Measurements from ENCODE around the gene ANKRD34B.

The ANKRD34B gene

GRCh38 chr5:80569961-80570786 is at the start of gene ANKRD34B:
Gene ANKRD34B, minus strand, starts transcription at chr5:80570280. Its CDS starts 10,261 bp downstream, at chr5:80560019.
- H3K4me1 ChIP-seq (ENCODE audit: control insufficient read depth, low read depth, low read length) = no peaks in the 10 kb centered on the region
- peak within 1 kb of the TSS; percentile 45 for H3K4me3 ChIP-seq (ENCODE audit: low read length)
- no peaks in the 10 kb centered on the region for H3K9me3 ChIP-seq (ENCODE audit: control insufficient read depth, low read depth, low read length)
- H3K27me3 ChIP-seq (ENCODE audit: control insufficient read depth, insufficient read depth, low read length) = peaks cover 52% of the 10 kb centered on the region
- no peak within 1 kb of the TSS for H3K27ac ChIP-seq (ENCODE audit: low read length)
- H3K36me3 ChIP-seq (ENCODE audit: control insufficient read depth, low read depth, low read length) = no peaks in the 10 kb centered on the region
- H3K9ac ChIP-seq (ENCODE audit: low read length) = no peak within 1 kb of the TSS

GRCh38 chr5:80619086-80619485 is 49.0 kb upstream of the ANKRD34B start:
- H3K27ac ChIP-seq (ENCODE audit: low read length) = no peak overlapping the region
- no peaks in the 10 kb centered on the region for H3K36me3 ChIP-seq (ENCODE audit: control insufficient read depth, low read depth, low read length)
- H3K9ac ChIP-seq (ENCODE audit: low read length) = no peak overlapping the region
- no peaks in the 10 kb centered on the region for H3K9me3 ChIP-seq (ENCODE audit: control insufficient read depth, low read depth, low read length)
- no peaks in the 10 kb centered on the region for H3K4me1 ChIP-seq (ENCODE audit: control insufficient read depth, low read depth, low read length)
- H3K4me3 ChIP-seq (ENCODE audit: low read length) = no peak overlapping the region
- no peaks in the 10 kb centered on the region for H3K27me3 ChIP-seq (ENCODE audit: control insufficient read depth, insufficient read depth, low read length)

DNA sequence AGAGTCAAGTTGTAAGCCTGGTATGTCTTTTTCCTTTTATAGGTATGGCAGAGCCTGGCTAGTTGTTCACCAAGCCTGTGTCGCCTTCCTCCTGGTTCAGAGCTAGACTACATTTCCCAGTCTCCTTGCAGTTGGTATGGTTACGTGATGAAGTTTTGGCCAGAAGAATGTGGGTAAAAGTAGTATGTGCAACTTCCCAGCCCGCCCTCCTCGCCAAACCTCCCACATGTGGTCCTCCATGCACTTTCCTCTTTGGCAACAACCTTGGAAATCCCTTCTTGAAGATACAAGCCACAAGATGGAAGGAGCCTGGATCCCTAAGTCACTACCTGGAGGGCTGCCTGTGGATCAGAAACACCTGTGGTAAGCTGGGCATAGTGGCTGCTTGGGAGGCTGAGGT is 48.4 kb upstream of the ANKRD34B start:
- H3K4me3 ChIP-seq (ENCODE audit: low read length) = no peak overlapping the region
- H3K36me3 ChIP-seq (ENCODE audit: control insufficient read depth, low read depth, low read length) = no peaks in the 10 kb centered on the region
- H3K4me1 ChIP-seq (ENCODE audit: control insufficient read depth, low read depth, low read length) = no peaks in the 10 kb centered on the region

DNA sequence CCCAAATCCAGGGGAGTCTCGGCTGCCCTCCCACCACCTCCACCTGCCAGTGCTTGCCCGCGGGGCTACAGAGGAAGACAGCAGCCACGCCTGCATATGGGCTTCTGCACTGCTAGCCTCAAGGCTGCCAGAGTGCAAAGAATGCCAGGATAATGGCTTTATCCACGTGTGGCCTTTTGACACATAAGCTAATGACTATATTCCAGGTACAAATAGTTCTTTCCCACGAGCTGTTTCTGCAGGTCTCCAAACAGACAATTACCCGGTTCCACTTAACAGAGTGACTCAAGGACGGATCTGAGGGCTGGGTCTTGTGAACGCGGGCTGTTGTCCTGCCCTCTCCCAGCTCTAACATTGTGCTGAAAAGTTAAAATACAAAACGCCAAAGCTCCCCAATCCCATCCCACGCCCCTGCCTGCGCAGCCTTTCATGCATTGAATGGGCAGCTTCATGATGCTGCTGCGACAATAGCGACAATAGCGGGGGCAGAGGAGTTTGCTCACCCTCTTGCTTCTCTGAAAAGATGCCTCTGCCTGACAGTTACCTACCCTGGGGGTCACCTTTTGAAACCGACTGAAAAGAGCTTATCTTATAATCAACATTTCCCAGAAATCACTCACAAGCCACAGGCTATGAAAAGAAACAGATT is 45.3 kb upstream of the ANKRD34B start:
- Histone ChIP-seq H3K27ac (ENCODE audit: low read length) (no peak overlapping the region), H3K27me3 (ENCODE audit: control insufficient read depth, insufficient read depth, low read length) (no peaks in the 10 kb centered on the region), H3K36me3 (ENCODE audit: control insufficient read depth, low read depth, low read length) (no peaks in the 10 kb centered on the region), H3K4me1 (ENCODE audit: control insufficient read depth, low read depth, low read length) (no peaks in the 10 kb centered on the region), H3K9ac (ENCODE audit: low read length) (no peak overlapping the region), H3K4me3 (ENCODE audit: low read length) (no peak overlapping the region), H3K9me3 (ENCODE audit: control insufficient read depth, low read depth, low read length) (no peaks in the 10 kb centered on the region)

More for the DNA sequence above, 48.4 kb upstream of the ANKRD34B start:
- Histone ChIP-seq H3K27me3 (ENCODE audit: control insufficient read depth, insufficient read depth, low read length) (no peaks in the 10 kb centered on the region), H3K9me3 (ENCODE audit: control insufficient read depth, low read depth, low read length) (no peaks in the 10 kb centered on the region), H3K9ac (ENCODE audit: low read length) (no peak overlapping the region), H3K27ac (ENCODE audit: low read length) (no peak overlapping the region)

GRCh38 chr5:80609692-80610091 is 39.6 kb upstream of the ANKRD34B start:
- H3K4me1 ChIP-seq (ENCODE audit: control insufficient read depth, low read depth, low read length) = no peaks in the 10 kb centered on the region
- H3K9me3 ChIP-seq (ENCODE audit: control insufficient read depth, low read depth, low read length) = no peaks in the 10 kb centered on the region
- H3K27me3 ChIP-seq (ENCODE audit: control insufficient read depth, insufficient read depth, low read length) = no peaks in the 10 kb centered on the region
- no peaks in the 10 kb centered on the region for H3K36me3 ChIP-seq (ENCODE audit: control insufficient read depth, low read depth, low read length)
- no peak overlapping the region for H3K4me3 ChIP-seq (ENCODE audit: low read length)
- no peak overlapping the region for H3K27ac ChIP-seq (ENCODE audit: low read length)
- no peak overlapping the region for H3K9ac ChIP-seq (ENCODE audit: low read length)

GRCh38 chr5:80608731-80609130 is 38.7 kb upstream of the ANKRD34B start:
- no peaks in the 10 kb centered on the region for H3K9me3 ChIP-seq (ENCODE audit: control insufficient read depth, low read depth, low read length)
- H3K9ac ChIP-seq (ENCODE audit: low read length) = no peak overlapping the region
- H3K27ac ChIP-seq (ENCODE audit: low read length) = no peak overlapping the region
- H3K4me1 ChIP-seq (ENCODE audit: control insufficient read depth, low read depth, low read length) = no peaks in the 10 kb centered on the region
- H3K27me3 ChIP-seq (ENCODE audit: control insufficient read depth, insufficient read depth, low read length) = no peaks in the 10 kb centered on the region
- H3K4me3 ChIP-seq (ENCODE audit: low read length) = no peak overlapping the region
- H3K36me3 ChIP-seq (ENCODE audit: control insufficient read depth, low read depth, low read length) = no peaks in the 10 kb centered on the region

DNA sequence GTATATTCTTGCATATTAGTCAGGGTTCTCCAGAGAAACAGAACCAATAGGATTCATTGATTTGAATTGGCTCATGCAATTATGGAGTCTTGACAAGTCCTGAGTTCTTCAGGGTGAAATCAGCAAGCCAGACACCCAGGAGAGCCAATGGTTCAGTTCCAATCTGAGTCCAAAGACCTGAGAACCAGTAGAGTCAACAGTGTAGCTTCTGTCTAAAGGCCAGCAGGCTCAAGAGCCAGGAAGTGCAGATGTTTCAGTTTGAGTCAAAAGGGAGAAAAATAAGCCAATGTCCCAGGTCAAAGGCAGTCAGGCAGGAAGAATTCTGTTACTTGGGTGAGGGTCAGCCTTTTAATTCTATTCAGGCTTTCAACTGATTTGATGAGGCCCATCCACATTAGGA is 37.8 kb upstream of the ANKRD34B start:
- Histone ChIP-seq H3K9me3 (ENCODE audit: control insufficient read depth, low read depth, low read length) (no peaks in the 10 kb centered on the region), H3K4me1 (ENCODE audit: control insufficient read depth, low read depth, low read length) (no peaks in the 10 kb centered on the region), H3K9ac (ENCODE audit: low read length) (no peak overlapping the region), H3K27ac (ENCODE audit: low read length) (no peak overlapping the region), H3K27me3 (ENCODE audit: control insufficient read depth, insufficient read depth, low read length) (no peaks in the 10 kb centered on the region), H3K4me3 (ENCODE audit: low read length) (no peak overlapping the region), H3K36me3 (ENCODE audit: control insufficient read depth, low read depth, low read length) (no peaks in the 10 kb centered on the region)

DNA sequence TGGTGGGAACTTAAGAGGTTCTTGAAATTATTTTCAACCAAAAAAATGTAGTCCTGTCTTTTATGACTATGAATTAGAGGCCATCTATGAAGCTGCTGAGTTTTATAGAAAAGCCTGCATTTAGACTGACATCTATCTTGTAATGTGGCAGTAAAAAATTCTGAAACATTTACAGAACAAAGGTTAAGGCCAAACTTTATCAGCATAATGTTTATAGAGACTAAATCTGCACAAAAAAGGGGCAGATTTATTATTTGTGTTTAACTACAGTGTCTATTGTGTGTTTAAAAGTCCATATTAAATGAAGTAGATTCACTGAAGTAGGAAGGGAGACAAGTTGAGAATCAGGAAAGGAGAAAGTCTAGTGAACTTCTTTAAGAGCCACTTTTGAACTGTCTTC is 37.3 kb upstream of the ANKRD34B start:
- Histone ChIP-seq H3K27ac (ENCODE audit: low read length) (no peak overlapping the region), H3K9me3 (ENCODE audit: control insufficient read depth, low read depth, low read length) (no peaks in the 10 kb centered on the region), H3K36me3 (ENCODE audit: control insufficient read depth, low read depth, low read length) (no peaks in the 10 kb centered on the region), H3K27me3 (ENCODE audit: control insufficient read depth, insufficient read depth, low read length) (no peaks in the 10 kb centered on the region), H3K4me3 (ENCODE audit: low read length) (no peak overlapping the region), H3K9ac (ENCODE audit: low read length) (no peak overlapping the region), H3K4me1 (ENCODE audit: control insufficient read depth, low read depth, low read length) (no peaks in the 10 kb centered on the region)

DNA sequence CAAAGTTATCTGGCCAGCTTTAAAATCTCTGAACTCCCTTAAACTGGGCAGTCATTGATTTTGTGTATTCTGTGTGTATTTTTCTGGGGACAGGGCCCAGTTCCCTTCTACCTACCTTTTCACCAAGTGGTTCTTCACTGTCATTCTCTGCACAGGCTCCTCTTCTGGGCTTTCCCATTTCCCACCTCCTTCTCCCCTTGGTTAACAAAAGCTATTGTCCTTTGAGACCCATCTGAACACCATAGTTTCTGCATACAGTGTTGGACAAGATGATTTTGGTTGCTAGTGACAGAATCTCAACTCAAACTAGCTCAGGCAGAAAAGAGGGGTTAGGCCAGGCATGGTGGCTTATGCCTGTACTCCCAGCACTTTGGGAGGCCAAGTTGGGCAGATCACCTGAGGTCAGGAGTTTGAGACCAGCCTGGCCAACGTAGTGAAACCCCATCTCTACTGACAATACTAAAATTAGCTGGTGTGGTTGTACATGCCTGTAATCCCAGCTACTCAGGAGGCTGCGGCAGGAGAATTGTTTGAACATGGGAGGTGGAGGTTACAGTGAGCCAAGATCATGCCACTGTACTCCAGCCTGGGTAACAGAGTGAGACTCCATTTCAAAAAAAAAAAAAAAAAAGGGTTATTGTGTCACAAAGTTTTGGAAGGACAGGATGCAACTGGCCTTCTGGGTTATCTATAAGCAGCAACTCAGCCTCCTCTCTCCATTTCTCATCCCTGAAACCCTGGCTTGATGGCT is 31.0 kb upstream of the ANKRD34B start:
- Histone ChIP-seq H3K4me1 (ENCODE audit: control insufficient read depth, low read depth, low read length) (no peaks in the 10 kb centered on the region), H3K9me3 (ENCODE audit: control insufficient read depth, low read depth, low read length) (no peaks in the 10 kb centered on the region), H3K4me3 (ENCODE audit: low read length) (no peak overlapping the region), H3K36me3 (ENCODE audit: control insufficient read depth, low read depth, low read length) (no peaks in the 10 kb centered on the region), H3K9ac (ENCODE audit: low read length) (no peak overlapping the region), H3K27ac (ENCODE audit: low read length) (no peak overlapping the region), H3K27me3 (ENCODE audit: control insufficient read depth, insufficient read depth, low read length) (no peaks in the 10 kb centered on the region)

- H3K4me3 ChIP-seq (ENCODE audit: low read length) = no peak overlapping the region
- H3K9ac ChIP-seq (ENCODE audit: low read length) = no peak overlapping the region
- H3K27ac ChIP-seq (ENCODE audit: low read length) = no peak overlapping the region
- no peaks in the 10 kb centered on the region for H3K27me3 ChIP-seq (ENCODE audit: control insufficient read depth, insufficient read depth, low read length)
- no peaks in the 10 kb centered on the region for H3K9me3 ChIP-seq (ENCODE audit: control insufficient read depth, low read depth, low read length)
- no peaks in the 10 kb centered on the region for H3K4me1 ChIP-seq (ENCODE audit: control insufficient read depth, low read depth, low read length)
- no peaks in the 10 kb centered on the region for H3K36me3 ChIP-seq (ENCODE audit: control insufficient read depth, low read depth, low read length)
Measured at GRCh38 chr5:80597500-80597899, 27.4 kb upstream of the ANKRD34B start.

DNA sequence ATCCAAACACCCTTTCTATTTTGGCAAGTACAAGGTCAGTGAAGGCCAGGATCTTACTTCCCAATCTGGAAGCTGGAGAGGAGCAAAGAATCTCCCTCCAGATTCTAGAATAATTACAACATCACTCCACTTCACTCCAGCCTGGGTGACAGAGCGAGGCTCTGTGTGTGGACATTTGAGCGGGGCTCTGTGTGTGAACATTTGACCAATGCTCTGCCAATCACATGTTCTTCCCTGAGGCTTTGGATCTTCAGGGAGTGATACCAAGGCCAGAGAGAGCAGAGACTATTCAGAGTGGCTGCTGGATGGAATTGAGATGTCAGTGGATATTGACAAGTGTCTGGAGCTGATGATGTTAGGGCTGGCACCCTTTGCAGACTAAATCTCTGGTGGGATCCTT is 24.7 kb upstream of the ANKRD34B start:
- Histone ChIP-seq H3K4me3 (ENCODE audit: low read length) (no peak overlapping the region), H3K27me3 (ENCODE audit: control insufficient read depth, insufficient read depth, low read length) (no peaks in the 10 kb centered on the region), H3K4me1 (ENCODE audit: control insufficient read depth, low read depth, low read length) (no peaks in the 10 kb centered on the region), H3K36me3 (ENCODE audit: control insufficient read depth, low read depth, low read length) (no peaks in the 10 kb centered on the region), H3K9ac (ENCODE audit: low read length) (no peak overlapping the region), H3K27ac (ENCODE audit: low read length) (no peak overlapping the region), H3K9me3 (ENCODE audit: control insufficient read depth, low read depth, low read length) (no peaks in the 10 kb centered on the region)

All from iPS-18a (cell line).